ENCODE measurements around the gene RFC2.
A peak's percentile ranks its signal among the peaks of the same experiment; 100 is the strongest.
"Not testable (repeated sequence)": the region's sequence is repeated elsewhere in the genome, so short reads cannot be mapped to it uniquely, and the experiment has no call there.

The RFC2 gene

GRCh38 chr7:74282748-74283459, 28.7 kb upstream of the RFC2 start:
- no peak for DNase-seq (ENCODE audit: low spot score)

GRCh38 chr7:74280985-74281384, 26.8 kb upstream of the RFC2 start:
- peak; percentile 45 for DNase-seq (ENCODE audit: low spot score)

GRCh38 chr7:74277636-74278035, 23.4 kb upstream of the RFC2 start:
- no peak for DNase-seq (ENCODE audit: low spot score)

GRCh38 chr7:74275401-74275881, 21.2 kb upstream of the RFC2 start:
- DNase-seq (ENCODE audit: low spot score): no peak

GRCh38 chr7:74272305-74273038, 18.3 kb upstream of the RFC2 start:
- DNase-seq (ENCODE audit: low spot score): peak; percentile 96

GRCh38 chr7:74271742-74272141, 17.5 kb upstream of the RFC2 start:
- no peak for DNase-seq (ENCODE audit: low spot score)

GRCh38 chr7:74269757-74270277, 15.6 kb upstream of the RFC2 start:
- DNase-seq (ENCODE audit: low spot score): peak; percentile 64

GRCh38 chr7:74267756-74268565, 13.8 kb upstream of the RFC2 start:
- DNase-seq (ENCODE audit: low spot score): no peak

- DNase-seq (ENCODE audit: low spot score): no peak
These were observed 12.2 kb upstream of the RFC2 start for GRCh38 chr7:74266191-74266963.

GRCh38 chr7:74263399-74264120, 9.4 kb upstream of the RFC2 start:
- DNase-seq (ENCODE audit: low spot score): no peak

- no peak for DNase-seq (ENCODE audit: low spot score)
These were observed 8.6 kb upstream of the RFC2 start for GRCh38 chr7:74262639-74263398.

GRCh38 chr7:74258639-74259038, 4.4 kb upstream of the RFC2 start:
- DNase-seq (ENCODE audit: low spot score): no peak

GRCh38 chr7:74256491-74257408, 2.6 kb upstream of the RFC2 start:
- peak; percentile 90 for DNase-seq (ENCODE audit: low spot score)

GRCh38 chr7:74255461-74255860, 1.3 kb upstream of the RFC2 start:
- not testable (repeated sequence) for DNase-seq (ENCODE audit: low spot score)

GRCh38 chr7:74254858-74255379, 720 bp upstream of the RFC2 start:
- no peak for DNase-seq (ENCODE audit: low spot score)

- DNase-seq (ENCODE audit: low spot score): no peak
These were observed 417 bp downstream of the RFC2 start for GRCh38 chr7:74253835-74254128.

- DNase-seq (ENCODE audit: low spot score): no peak
These were observed 868 bp downstream of the RFC2 start for GRCh38 chr7:74253331-74253730.

GRCh38 chr7:74252893-74253292, 1.3 kb downstream of the RFC2 start:
- DNase-seq (ENCODE audit: low spot score): no peak

- not testable (repeated sequence) for DNase-seq (ENCODE audit: low spot score)
These were observed 5.1 kb downstream of the RFC2 start for GRCh38 chr7:74249058-74249457.

All from hepatic stellate cell (primary cell).